GM12874 (cell line): ENCODE data around the gene RAPGEF3.

Experiments
- CTCF ChIP-seq: IDR thresholded peaks from 2 replicates; pipeline ENCODE4 v1.5.1; 2011; ENCODE audit warnings: low read depth, mild to moderate bottlenecking, control low read depth, low read length, moderate library complexity; ENCODE audit not compliant: insufficient read depth

The RAPGEF3 gene

GRCh38 chr12:47718531-47718930, 40.1 kb downstream of the RAPGEF3 start:
- no peak for TF ChIP-seq CTCF

GRCh38 chr12:47717443-47718193, 41.1 kb downstream of the RAPGEF3 start:
- TF ChIP-seq CTCF = peak; percentile 73

- no peak for TF ChIP-seq CTCF
Observed at GRCh38 chr12:47717046-47717442, 41.6 kb downstream of the RAPGEF3 start.

- TF ChIP-seq CTCF = no peak
Observed at GRCh38 chr12:47715877-47716548, 42.7 kb downstream of the RAPGEF3 start.

GRCh38 chr12:47715393-47715876, 43.2 kb downstream of the RAPGEF3 start:
- TF ChIP-seq CTCF = peak; percentile 72

GRCh38 chr12:47714826-47715386, 43.8 kb downstream of the RAPGEF3 start:
- TF ChIP-seq CTCF = no peak

GRCh38 chr12:47712171-47712570, 46.5 kb downstream of the RAPGEF3 start:
- TF ChIP-seq CTCF = no peak
